DND-41 (cell line): ENCODE data around the gene KRTAP9-6.

Experiments used
- ATAC-seq: fragments of 200-7000 bp; cut with Tn5 transposase; 3 replicates; pipeline ENCODE4 v1.9.1; 2021; ENCODE audit warnings: low read depth; ENCODE audit not compliant: insufficient read depth
- DNase-seq: peaks from one replicate; pipeline ENCODE4 v3.0.0-alpha.2; 2020
- H2AFZ ChIP-seq: 2 replicates; pipeline ENCODE4 v1.6.0; 2012; ENCODE audit warnings: low read depth, low read length
- H3K27ac ChIP-seq: 2 replicates; pipeline ENCODE4 v1.5.1; 2012; ENCODE audit warnings: low read length, inconsistent platforms
- H3K27me3 ChIP-seq: fragments of 200-600 bp; sonication (generic); 2 replicates; pipeline ENCODE4 v1.6.0; 2012; ENCODE audit warnings: low read length, mild to moderate bottlenecking, inconsistent platforms; ENCODE audit not compliant: insufficient read depth, poor library complexity
- H3K36me3 ChIP-seq: 2 replicates; pipeline ENCODE4 v1.5.1; 2012; ENCODE audit warnings: low read length, inconsistent platforms; ENCODE audit not compliant: insufficient read depth
- H3K4me1 ChIP-seq: 2 replicates; pipeline ENCODE4 v1.5.1; 2012; ENCODE audit warnings: mild to moderate bottlenecking, low read length; ENCODE audit not compliant: insufficient read depth
- H3K4me2 ChIP-seq: 2 replicates; pipeline ENCODE4 v1.6.0; 2012; ENCODE audit warnings: mild to moderate bottlenecking, moderate library complexity, low read length, inconsistent platforms; ENCODE audit not compliant: insufficient read depth
- H3K4me3 ChIP-seq, 2 experiments: fragments of 200-600 bp in 1 of 2; shearing (Covaris generic) in 1 of 2; 2 replicates each; pipeline ENCODE4 v1.5.1; 2012 to 2016; ENCODE audit warnings: inconsistent platforms in 2 of 2, low read length in 2 of 2, mild to moderate bottlenecking in 2 of 2, low read depth in 1 of 2, moderate library complexity in 1 of 2
- H3K79me2 ChIP-seq: 2 replicates; pipeline ENCODE4 v1.6.0; 2012; ENCODE audit warnings: low read length, inconsistent platforms; ENCODE audit not compliant: insufficient read depth
- H3K9ac ChIP-seq: 2 replicates; pipeline ENCODE4 v1.6.0; 2012; ENCODE audit warnings: low read depth, mild to moderate bottlenecking, inconsistent platforms, low read length, moderate library complexity
- H3K9me3 ChIP-seq: 2 replicates; pipeline ENCODE4 v1.5.1; 2012; ENCODE audit warnings: low read length, moderate library complexity, mild to moderate bottlenecking, inconsistent platforms; ENCODE audit not compliant: insufficient read depth, severe bottlenecking
- H4K20me1 ChIP-seq: 2 replicates; pipeline ENCODE4 v1.6.0; 2012; ENCODE audit warnings: low read length; ENCODE audit not compliant: insufficient read depth
- EZH2 ChIP-seq: IDR thresholded peaks from 3 replicates; pipeline ENCODE4 v1.6.1; 2012; ENCODE audit warnings: borderline replicate concordance, low read depth, mild to moderate bottlenecking, moderate library complexity, low read length, inconsistent platforms; ENCODE audit not compliant: severe bottlenecking
- TF ChIP-seq, protein P1 (sequence below): IDR thresholded peaks from 2 replicates; pipeline ENCODE4 v1.5.1; 2012; ENCODE audit warnings: borderline replicate concordance, low read length, moderate library complexity, mild to moderate bottlenecking; ENCODE audit not compliant: poor library complexity, severe bottlenecking; ENCODE audit errors: extremely low read depth

KRTAP9-6 gene

DNA sequence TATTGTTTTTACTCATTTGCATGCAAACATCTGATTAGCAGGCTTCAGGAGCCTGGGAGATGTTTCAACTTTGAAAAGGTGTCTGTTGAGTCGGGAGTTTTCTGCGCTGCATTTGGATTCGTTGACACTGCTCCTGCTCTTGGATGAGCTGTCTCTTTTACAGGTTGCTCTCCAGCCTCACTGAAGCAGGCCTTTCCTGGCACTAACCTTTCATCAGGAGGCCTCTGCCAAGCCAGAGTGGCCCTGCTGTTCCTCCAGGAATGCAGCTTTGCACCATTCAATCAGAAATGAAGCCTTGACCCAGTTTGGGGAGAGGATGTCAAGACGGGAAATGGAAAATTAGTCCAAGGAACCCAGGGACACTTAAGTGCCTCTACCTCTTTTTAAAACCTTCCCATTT is 37.8 kb downstream of the KRTAP9-6 start:
- H2AFZ ChIP-seq = no peak overlapping the region
- ATAC-seq (no peak), DNase-seq (no peak)
- H3K36me3 ChIP-seq = no peaks in the 10 kb centered on the region
- no peak overlapping the region for H3K9ac ChIP-seq
- H3K27ac ChIP-seq = no peak overlapping the region
- no peak overlapping the region for H3K4me2 ChIP-seq
- no peaks in the 10 kb centered on the region for H4K20me1 ChIP-seq
- no peak overlapping the region for H3K4me3 ChIP-seq
- peaks cover 12% of the 10 kb centered on the region for H3K9me3 ChIP-seq
- H3K27me3 ChIP-seq = peaks cover 4% of the 10 kb centered on the region
- TF ChIP-seq, protein P1, sequence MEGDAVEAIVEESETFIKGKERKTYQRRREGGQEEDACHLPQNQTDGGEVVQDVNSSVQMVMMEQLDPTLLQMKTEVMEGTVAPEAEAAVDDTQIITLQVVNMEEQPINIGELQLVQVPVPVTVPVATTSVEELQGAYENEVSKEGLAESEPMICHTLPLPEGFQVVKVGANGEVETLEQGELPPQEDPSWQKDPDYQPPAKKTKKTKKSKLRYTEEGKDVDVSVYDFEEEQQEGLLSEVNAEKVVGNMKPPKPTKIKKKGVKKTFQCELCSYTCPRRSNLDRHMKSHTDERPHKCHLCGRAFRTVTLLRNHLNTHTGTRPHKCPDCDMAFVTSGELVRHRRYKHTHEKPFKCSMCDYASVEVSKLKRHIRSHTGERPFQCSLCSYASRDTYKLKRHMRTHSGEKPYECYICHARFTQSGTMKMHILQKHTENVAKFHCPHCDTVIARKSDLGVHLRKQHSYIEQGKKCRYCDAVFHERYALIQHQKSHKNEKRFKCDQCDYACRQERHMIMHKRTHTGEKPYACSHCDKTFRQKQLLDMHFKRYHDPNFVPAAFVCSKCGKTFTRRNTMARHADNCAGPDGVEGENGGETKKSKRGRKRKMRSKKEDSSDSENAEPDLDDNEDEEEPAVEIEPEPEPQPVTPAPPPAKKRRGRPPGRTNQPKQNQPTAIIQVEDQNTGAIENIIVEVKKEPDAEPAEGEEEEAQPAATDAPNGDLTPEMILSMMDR = no peak
- no peak for TF ChIP-seq EZH2
- peaks cover 5% of the 10 kb centered on the region for H3K4me1 ChIP-seq
- H3K79me2 ChIP-seq = no peaks in the 10 kb centered on the region

DNA sequence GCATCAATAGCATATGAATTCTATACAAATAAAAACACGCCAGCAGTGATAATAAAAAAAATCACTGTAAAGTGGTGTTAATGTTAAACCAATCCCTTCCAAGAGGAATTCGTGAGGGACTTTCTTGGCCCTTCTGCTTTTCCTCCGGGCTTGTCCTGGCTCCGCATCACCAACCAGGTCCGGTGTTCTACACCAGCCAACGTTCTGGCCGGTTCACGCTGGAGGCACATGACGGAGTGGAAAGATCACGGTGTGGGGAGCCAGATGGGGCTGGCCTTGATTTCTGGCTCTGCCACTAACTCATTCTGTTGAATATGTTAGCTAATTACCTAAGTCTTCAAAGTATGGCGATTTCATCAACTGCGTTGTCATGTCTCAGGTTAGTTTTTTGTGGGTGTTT is 38.9 kb downstream of the KRTAP9-6 start:
- H3K4me3 ChIP-seq = no peak overlapping the region
- H3K27me3 ChIP-seq = peaks cover 4% of the 10 kb centered on the region
- no peaks in the 10 kb centered on the region for H4K20me1 ChIP-seq
- no peak overlapping the region for H2AFZ ChIP-seq
- no peak overlapping the region for H3K9ac ChIP-seq
- H3K36me3 ChIP-seq = no peaks in the 10 kb centered on the region
- TF ChIP-seq, protein P1 = no peak
- TF ChIP-seq EZH2 = no peak
- ATAC-seq (no peak), DNase-seq (no peak)
- H3K27ac ChIP-seq = no peak overlapping the region
- no peaks in the 10 kb centered on the region for H3K79me2 ChIP-seq
- H3K9me3 ChIP-seq = peaks cover 23% of the 10 kb centered on the region
- no peak overlapping the region for H3K4me2 ChIP-seq
- H3K4me1 ChIP-seq = peaks cover 13% of the 10 kb centered on the region

DNA sequence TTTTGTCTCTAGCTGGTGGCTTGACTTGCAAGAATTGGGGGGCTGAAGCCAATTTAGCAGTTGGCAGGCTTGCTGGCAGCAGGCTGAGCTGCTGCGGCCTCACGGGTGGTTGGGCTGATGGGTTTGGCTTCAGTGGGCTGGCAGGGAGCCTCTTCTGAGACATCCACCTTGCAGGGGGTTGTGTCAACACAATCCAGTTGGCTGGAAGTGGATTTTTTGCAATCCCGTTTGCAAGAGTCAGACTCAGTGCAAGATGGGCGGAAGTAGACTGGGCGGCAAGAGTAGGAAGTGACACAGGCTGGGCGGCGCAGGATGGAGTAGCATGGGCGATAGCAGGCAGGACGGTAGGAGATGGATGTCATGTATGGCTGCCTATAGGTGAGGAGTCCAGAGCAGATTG is 42.5 kb downstream of the KRTAP9-6 start:
- Histone ChIP-seq H2AFZ (no peak overlapping the region), H3K27ac (peak overlapping the region; percentile 82; the same call in 1 of the 2 replicates), H3K4me1 (peaks cover 20% of the 10 kb centered on the region), H3K79me2 (no peaks in the 10 kb centered on the region), H3K4me2 (no peak overlapping the region), H3K9me3 (peaks cover 28% of the 10 kb centered on the region), H3K27me3 (no peaks in the 10 kb centered on the region), H3K9ac (no peak overlapping the region), H4K20me1 (no peaks in the 10 kb centered on the region), H3K36me3 (no peaks in the 10 kb centered on the region), H3K4me3 (peak overlapping the region in 1 of 2 experiments; percentile 15; a peak in 1 of 4 replicates)
- no peak for ATAC-seq
- no peak for DNase-seq
- TF ChIP-seq EZH2 = no peak
- TF ChIP-seq, protein P1 = no peak
